ENCODE data around the gene CDSN. TPM values are rescaled to one million over a fixed set of nuclear protein-coding genes. Genes with fewer than 3 reads are reported as not detected.

CDSN gene
- total and polyA plus RNA-seq, 11 donors: 0.15 to 0.56 TPM; not detected in 9

GRCh38 chr6:31090275-31090972 is 29.8 kb downstream of the CDSN start:
- ATAC-seq (no peak), DNase-seq (no peak)
- Histone ChIP-seq H3K9me3 (no peaks in the 10 kb centered on the region), H3K27ac (no peak overlapping the region), H3K27me3 (peaks cover 0 to 6% (median 0%) of the 10 kb centered on the region in 9 donors), H3K36me3 (no peaks in the 10 kb centered on the region), H3K4me3 (no peak overlapping the region), H3K4me1 (peaks cover 0 to 30% (median 12%) of the 10 kb centered on the region in 12 donors)
- TF ChIP-seq, protein P1, sequence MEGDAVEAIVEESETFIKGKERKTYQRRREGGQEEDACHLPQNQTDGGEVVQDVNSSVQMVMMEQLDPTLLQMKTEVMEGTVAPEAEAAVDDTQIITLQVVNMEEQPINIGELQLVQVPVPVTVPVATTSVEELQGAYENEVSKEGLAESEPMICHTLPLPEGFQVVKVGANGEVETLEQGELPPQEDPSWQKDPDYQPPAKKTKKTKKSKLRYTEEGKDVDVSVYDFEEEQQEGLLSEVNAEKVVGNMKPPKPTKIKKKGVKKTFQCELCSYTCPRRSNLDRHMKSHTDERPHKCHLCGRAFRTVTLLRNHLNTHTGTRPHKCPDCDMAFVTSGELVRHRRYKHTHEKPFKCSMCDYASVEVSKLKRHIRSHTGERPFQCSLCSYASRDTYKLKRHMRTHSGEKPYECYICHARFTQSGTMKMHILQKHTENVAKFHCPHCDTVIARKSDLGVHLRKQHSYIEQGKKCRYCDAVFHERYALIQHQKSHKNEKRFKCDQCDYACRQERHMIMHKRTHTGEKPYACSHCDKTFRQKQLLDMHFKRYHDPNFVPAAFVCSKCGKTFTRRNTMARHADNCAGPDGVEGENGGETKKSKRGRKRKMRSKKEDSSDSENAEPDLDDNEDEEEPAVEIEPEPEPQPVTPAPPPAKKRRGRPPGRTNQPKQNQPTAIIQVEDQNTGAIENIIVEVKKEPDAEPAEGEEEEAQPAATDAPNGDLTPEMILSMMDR (IDR thresholded peaks at IDR 0.05): no peak
- TF ChIP-seq POLR2A (IDR thresholded peaks at IDR 0.05): no peak
- WGBS, 4 donors: 91 to 96% (median 93%) methylated on average over 3 of the region's 3 CpGs
- intact Hi-C loops (cut with DNase I): no loop called here

DNA sequence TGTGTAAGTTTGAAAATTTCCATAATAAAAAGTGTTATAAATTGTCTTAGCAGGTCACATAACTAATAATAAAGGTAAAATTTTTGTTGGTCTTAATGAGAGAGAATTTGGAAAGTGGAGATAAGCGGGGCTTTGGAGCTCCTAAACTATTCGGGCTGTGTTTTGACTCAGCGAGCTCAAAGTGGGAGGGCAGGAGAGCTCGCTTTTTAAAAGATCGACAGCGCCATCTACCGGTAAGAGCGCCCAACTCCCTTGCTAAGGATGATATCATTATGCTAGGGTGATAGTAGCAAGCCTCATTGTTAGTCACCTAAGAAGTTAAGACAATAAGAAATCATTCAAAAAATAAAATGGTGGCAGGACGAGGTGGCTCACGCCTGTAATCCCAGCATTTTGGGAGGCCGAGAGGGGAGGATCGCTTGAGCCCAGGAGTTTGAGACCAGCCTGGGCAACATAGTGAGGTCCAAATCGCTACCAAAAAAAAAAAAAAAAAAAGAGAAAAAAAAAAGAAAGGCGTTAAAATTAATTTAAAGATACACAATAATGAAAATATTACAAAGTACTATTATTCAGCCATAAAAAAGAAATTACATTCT is 32.7 kb downstream of the CDSN start:
- Histone ChIP-seq H3K27ac (no peak overlapping the region), H3K4me3 (no peak overlapping the region), H3K9me3 (no peaks in the 10 kb centered on the region), H3K4me1 (peaks cover 0 to 15% (median 5%) of the 10 kb centered on the region in 12 donors), H3K27me3 (peaks cover 0 to 6% (median 0%) of the 10 kb centered on the region in 9 donors), H3K36me3 (no peaks in the 10 kb centered on the region)
- intact Hi-C loops (cut with DNase I): loop anchor here in 6 of 10 donors (1.0 to 10.0 kb wide), 7 partner anchors 40 to 403 kb away; partner anchors contain the start of genes PPP1R18 (in 2 of the 6), FLOT1 (in 1 of the 6), IER3 (in 1 of the 6) and TUBB (in 1 of the 6)
- 13% methylated on average over 14 of the region's 14 CpGs for WGBS, 4 donors
- no peak for TF ChIP-seq POLR2A (IDR thresholded peaks at IDR 0.05)
- TF ChIP-seq, protein P1 (IDR thresholded peaks at IDR 0.05): peak; percentile 46 to 86 (median 80)
- ATAC-seq (peak; percentile 75 to 95 (median 94)), DNase-seq (peak; percentile 80 to 89 (median 86))

DNA sequence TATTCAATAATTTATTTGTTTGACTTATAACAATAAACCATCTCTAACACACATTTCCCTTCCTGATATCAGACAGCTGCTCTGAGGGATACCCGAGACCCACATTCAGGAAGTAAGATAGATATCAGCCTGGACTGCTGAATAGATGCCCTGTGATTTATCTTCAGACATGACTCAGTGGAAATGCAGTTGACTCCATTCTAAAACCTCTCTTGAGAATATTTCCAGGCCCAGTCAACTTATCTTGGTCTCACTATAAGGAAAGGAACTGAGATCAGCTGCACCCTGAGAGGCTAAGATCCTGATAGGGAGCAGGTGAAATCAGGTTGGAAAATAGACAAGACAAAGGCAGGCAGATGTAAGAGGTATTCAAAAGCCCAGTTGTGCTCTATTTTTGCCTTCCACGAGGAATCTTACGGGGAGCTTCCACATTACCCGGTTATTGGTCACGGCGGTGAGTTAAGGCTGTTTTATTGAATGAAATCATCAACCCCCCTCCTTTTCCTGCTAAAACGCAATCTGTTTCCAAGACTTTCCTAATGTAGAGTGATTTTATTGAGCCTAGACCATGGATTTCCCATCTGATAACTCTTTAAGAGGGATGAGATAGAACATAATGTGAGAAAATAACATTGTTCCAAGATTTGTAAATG is 33.3 kb downstream of the CDSN start:
- Histone ChIP-seq H3K27me3 (peaks cover 0 to 6% (median 0%) of the 10 kb centered on the region in 9 donors), H3K27ac (no peak overlapping the region), H3K9me3 (no peaks in the 10 kb centered on the region), H3K4me3 (no peak overlapping the region), H3K4me1 (peaks cover 0 to 15% (median 5%) of the 10 kb centered on the region in 12 donors), H3K36me3 (no peaks in the 10 kb centered on the region)
- 27 to 38% (median 33%) methylated on average over 7 of the region's 7 CpGs for WGBS, 4 donors
- DNase-seq (no peak), ATAC-seq (peak in 1 of 4 donors; percentile 28)
- no peak for TF ChIP-seq POLR2A (IDR thresholded peaks at IDR 0.05)
- TF ChIP-seq, protein P1 (IDR thresholded peaks at IDR 0.05): no peak
- intact Hi-C loops (cut with DNase I): loop anchor here in 6 of 10 donors (1.0 to 10.0 kb wide), 7 partner anchors 40 to 402 kb away; partner anchors contain the start of genes PPP1R18 (in 2 of the 6), FLOT1 (in 1 of the 6), IER3 (in 1 of the 6) and TUBB (in 1 of the 6)

All from heart left ventricle (tissue), 16 donors.